NCI-H460 (cell line): ENCODE data around the gene UBE3D. TPM values are rescaled to one million over a fixed set of nuclear protein-coding genes. Genes with fewer than 3 reads are reported as not detected.
"Not testable (repeated sequence)": the region's sequence is repeated elsewhere in the genome, so short reads cannot be mapped to it uniquely, and the experiment has no call there.

Experiments
- DNase-seq: peaks from one replicate; pipeline ENCODE4 v3.0.0-alpha.2; 2016; ENCODE audit warnings: low read depth; ENCODE audit errors: extremely low read depth
- total RNA-seq: library from RNA; depleted of rRNA; stranded (reverse); fragments of >200 nt; shearing (Covaris generic); gene quantifications from 2 replicates; pipeline ENCODE4 v1.2.3, GENCODE V29; 2014

The UBE3D gene
- total RNA-seq, 1 experiment from 2014 or later = 6.5 TPM

DNA sequence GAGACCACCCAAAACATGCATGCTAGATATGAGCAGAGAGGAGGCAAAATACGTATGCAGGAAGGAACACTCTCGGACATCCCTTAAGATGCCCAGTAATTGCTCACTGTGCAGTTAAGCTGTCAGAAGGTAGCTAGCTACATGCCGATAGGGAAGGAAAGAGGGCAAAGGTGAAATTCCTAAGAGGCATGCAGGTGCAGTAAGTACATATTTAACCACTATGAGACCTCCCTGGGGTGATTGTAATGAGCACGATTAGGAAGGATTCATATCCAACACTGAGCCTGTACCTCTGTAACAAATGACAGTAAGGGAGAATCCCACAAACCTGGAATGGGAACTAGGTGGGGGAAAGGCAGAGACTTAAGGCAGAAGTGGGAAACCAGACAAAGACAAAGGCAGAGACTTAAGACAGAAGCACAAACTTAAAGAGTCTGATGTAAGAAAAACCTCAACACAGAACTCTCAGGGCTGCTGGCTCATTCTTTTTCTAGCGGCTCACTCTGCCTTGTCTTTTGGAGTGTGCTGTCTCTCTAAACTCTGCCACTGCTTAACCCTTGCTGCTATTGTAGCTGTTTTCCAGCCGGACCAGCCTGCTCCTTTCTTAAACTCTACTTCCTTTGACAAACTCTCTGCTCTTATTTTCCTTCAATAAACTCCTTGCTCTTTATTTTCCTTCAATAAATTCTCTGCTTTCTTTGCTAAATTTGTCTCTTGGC, 148.1 kb downstream of the UBE3D start:
- no peak for DNase-seq

DNA sequence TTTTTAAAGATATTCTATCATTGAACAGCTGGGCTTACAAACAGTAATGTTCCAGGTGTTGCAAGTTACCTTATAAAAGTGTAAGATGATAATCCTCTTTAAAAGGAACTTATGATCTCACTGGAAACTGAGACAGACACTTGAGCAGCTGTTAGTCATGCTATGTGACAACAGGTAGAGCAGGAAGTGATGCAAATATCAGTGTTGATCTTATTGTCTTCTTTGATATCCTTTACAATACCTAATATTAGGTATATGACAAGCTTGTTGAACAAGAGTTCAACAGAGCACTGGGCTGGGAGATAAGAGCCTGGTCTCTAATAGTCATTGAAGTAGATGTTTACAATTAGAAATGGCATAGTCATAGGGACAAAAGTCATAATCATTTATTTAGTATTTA, 150.0 kb downstream of the UBE3D start:
- no peak for DNase-seq

DNA sequence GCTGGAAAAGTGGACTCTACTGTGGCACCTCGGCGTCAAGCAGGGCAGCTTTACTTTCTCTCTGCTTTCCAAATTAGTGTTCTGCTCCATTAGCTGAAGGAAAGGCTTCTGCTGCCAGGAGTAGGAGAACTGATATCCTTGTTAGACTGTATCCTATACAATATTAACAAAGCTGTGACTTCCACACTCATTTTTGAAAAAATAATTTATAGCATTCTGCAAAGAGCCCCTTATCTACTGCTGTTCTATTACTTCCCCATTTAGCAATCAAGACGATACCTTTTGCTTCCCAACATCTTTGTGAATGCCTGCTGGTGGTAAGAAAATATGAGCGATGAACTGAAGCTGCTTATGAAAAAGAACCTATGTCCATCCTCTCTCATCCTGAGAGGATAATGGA, 151.1 kb downstream of the UBE3D start:
- no peak for DNase-seq

DNA sequence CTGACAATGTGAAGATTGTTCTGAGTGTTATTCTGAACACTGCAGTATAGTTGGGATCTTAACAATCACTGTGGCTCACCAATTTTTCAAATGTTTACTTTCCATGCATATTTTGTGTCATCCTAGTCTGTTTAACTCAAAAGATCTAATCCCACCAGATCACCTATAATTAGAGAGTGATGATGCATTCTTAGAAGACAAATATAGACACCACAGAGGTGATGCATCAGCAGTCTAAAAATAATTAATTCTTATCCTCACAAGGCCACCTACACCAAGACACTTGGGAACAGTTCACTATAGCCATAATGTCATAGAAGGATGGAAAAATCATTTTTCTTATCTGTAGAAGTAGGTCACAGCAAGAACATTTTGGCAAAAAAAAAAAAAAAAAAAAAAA, 154.8 kb downstream of the UBE3D start:
- DNase-seq = no peak

DNA sequence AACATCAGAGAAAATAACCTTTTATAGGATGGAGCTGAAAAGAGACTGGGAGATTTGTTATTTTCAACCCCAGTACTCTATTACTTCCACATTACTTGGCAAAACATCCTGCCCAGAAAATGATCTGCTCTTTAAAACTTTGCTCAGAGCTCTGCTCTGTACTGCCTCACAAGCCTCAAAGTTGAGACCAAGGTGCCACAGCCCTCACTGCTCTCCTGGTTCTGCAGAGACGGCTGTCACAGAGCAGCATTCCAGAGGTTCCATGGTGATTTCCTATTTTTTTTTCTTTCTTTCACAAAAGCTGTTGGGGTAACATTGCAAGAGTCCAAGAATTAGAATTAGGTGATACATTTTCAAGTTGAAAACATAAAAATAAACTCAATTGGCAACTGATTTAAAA, 155.2 kb downstream of the UBE3D start:
- DNase-seq = no peak

DNA sequence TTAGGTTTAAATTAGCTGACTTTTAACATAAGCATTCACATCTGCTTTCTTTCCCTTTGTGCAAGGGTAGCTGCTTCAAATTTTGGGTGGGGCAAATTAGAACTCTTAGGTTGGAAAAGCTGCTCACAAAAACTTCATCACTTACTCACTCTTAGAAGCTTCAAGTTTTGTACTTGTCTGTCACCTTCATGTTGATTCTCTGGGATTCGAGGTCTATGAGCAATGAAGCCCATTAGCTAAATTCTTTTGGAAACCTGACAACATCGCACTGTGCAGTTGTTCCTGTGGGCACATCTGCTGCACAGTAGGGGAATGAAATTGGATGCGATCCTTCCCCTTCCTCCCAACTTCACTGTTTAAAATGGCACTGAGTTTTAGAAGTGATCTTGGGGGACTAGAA, 156.1 kb downstream of the UBE3D start:
- DNase-seq = no peak

DNA sequence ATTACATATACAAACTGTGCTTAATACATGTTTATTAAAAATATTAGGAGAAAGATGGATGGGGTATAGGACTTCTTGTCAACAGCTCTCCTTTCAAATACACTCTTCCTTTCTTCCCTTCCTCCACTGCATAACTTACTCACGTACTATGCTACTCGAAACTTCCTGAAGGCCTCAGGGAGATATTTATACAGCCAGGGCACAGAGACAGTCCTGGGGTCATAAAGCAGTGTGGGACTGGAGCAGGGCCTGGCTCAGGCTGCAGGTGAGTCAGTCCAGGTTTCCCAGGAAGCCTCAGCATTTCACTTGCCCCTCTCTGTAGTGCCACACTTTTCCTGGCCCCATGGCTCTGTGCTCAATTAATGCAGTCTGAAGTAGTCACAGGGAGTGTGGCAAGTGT, 157.0 kb downstream of the UBE3D start:
- no peak for DNase-seq

DNA sequence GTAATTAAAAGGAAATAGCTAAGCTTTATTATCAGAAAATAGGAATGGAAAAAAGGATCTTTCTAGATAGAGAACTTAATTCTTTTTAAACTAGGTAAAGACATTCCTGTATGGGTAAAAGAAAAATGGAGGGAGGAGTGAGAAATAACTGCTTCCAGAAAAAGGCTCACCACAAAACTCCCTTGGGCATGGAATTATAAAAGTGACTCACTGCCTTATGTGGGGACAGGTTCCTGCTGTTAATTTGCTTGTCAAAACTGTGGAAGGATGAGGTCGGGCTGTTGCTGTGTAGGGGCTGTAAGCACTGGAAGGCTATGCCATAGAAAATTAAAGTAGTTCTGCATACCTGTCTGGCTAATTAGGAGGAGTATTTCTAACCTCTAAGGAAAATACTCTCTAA, 158.7 kb downstream of the UBE3D start:
- no peak for DNase-seq

DNA sequence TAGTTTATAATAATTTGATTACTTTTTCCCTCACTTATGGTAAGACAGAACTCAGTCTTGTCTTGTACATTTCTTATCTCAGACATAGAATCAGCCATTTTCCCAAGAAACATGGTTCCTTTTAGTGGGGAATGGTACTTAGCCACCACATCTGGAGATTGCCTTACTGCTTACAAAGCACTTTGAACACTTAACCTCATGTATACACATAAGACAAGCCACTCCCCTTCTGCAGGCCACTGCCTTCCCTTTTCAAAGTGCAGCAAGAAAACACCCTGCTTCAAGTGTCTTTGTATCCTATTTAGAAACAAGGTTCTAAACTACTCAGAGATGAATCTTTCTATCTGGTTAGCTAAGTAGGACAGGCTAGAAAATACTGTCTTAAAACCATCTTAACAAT, 159.2 kb downstream of the UBE3D start:
- DNase-seq = no peak

DNA sequence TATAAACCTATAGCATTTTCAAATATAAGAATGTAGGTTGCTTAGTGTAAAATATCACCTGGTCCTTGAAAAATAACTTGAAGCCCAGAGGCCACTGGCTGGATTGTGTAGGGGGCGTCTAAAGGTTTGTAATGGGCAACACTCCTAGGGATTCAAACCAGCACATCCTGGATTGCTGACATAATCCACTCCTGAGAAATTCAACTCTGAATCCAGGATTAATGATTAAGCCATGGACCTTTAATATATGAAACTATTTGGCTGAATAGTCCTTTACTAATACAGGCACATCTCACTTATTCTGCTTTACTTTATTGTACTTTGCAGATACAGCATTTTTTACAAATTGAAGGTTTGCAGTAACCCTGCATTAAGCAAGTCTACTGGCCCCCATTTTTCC, 160.8 kb downstream of the UBE3D start:
- DNase-seq = no peak

DNA sequence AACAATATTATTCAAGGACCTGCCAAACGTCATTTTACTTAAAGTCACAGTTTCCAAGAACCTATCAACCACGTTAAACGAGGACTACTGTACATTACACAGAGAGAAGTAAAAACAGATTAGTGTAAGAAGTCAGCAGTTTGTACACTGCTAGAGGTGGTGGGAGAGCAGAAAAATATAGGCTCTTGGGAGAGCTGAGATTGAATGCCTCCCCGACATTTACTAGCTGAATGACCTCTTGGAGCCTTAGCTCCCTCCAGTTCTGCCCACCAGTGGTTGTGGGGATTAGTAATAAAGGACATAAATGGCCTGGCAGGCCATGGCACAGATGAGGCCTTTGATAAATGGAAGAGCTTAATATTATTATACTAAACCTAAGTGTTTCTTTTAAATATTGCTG, 161.4 kb downstream of the UBE3D start:
- no peak for DNase-seq

DNA sequence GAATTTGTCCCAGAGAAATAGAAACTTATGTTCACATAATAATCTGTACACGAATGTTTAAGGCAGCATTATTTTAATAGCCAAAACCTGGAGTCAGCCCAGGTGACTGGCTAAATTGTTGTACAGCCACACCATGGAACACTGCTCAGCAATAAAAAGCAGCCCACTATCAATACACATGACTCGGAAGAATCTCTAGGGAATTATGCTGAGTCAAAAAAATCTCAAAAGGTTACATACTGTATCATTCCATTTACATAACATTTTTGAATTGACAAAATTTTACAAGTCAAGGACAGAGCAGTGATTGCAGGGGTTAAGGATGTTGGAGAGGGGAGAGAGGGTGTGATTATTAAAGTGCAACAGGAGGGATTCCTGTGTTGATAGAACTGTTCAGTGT, 163.4 kb downstream of the UBE3D start:
- no peak for DNase-seq

DNA sequence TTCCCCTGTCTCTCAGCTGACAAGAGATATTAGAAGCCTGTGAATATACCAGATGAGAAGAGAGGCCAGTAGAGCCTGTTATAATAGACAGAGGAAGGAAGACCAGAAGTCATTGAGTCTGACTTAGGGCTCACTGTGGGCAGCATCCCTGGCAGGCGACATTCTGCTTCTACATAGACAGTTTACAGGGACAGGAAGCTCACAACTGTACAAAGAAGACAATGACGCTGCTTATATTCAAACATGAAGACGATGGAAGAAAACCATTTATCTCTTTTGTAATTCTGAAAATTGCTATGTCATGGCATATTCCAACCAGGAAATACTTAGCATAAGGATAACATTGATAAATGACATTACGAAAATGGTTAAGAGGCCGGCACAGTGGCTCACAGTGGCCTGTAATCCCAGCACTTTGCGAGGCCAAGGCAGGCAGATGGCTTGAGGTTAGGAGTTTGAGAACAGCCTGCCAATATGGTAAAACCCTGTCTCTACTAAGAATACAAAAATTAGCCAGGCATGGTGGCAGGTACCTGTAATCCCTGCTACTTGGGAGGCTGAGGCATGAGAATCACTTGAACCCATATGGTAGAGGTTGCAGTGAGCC, 170.9 kb downstream of the UBE3D start:
- no peak for DNase-seq

DNA sequence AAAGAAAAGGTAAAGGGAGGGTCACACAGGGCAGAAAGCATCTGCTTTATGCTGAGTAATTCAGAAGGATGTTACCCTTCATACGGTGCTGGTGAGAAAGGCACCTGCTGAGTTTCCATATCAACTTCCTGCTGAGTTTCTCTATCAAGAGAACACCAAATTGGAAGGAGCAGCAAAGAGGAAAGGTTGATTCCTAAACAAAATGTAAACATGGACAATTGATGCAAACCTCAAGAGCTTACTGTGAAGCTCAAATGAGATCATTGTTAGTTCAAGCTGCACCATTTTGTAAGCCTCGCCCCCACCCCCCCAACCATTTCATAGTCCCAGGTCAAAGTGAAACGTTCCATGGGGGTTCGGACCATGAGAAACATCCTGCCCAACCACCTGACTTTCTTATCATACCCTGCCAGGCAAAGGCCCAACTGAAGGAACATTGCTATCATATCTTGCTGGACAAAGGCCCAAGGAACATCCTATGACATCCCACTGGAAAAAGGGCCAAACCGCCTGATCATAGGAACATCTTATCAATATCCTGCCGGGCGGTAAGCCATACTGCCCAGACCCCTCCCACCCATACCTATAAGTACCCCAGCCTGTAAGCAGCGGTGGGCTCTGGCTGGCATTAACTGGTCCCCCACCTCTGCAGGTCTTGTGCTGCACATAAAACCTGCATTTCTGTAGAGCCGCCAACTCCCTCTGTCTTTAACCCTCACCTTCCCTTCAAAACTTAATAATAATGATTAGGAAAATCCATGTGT, 171.6 kb downstream of the UBE3D start:
- DNase-seq = no peak

DNA sequence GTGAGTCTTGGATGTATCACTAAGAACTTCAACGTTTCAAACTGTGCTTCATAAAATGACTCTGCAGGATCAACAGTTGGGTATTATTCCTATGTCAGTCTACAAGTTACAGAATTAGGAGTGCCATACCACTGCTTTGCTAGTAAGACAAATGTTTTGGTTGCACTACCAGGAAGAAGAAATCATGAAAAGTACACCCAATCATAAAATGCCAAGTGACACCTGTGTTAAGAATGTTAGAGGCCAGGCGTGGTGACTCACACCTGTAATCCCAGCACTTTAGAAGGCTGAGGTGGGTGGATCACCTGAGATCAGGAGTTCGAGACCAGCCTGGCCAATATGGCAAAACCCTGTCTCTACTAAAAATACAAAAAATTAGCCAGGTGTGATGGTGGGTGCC, 174.1 kb downstream of the UBE3D start:
- DNase-seq = not testable (repeated sequence)

DNA sequence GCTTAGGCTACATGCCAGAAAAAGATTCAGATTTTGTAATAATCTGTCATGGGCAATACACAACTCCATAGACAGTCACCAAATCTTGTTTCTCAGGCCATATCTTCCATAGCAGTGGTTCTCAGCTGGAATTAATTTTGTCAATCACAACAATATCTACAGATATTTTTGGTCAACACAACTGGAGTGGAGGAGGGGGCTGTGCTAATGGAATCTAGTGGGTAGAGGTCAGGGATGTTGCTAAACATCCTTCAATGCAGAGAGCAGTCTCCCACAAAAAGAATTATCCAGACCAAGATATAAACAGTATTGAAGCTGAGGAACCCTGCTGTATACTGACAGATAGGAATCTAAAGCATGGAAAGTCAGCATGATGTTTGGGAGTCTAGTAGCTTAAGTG, 174.6 kb downstream of the UBE3D start:
- no peak for DNase-seq

DNA sequence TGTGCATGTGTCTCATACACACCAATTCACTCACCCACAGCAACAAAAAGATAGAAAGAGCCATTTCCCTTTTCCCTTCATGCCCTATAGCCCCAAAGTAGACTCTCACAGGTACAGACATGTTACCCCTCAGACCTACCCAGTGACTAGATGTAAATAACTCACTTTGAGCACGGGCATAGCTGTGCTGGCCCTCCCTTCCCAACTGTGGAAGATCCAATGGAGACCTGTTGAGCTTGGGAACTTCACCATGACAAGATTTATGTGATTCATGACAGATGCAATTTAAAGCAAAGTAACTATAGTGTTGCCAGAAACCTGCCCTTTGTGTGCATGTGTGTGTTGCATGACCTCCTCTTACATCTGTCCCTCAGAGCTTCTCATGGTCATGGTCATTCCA, 175.4 kb downstream of the UBE3D start:
- DNase-seq = no peak

DNA sequence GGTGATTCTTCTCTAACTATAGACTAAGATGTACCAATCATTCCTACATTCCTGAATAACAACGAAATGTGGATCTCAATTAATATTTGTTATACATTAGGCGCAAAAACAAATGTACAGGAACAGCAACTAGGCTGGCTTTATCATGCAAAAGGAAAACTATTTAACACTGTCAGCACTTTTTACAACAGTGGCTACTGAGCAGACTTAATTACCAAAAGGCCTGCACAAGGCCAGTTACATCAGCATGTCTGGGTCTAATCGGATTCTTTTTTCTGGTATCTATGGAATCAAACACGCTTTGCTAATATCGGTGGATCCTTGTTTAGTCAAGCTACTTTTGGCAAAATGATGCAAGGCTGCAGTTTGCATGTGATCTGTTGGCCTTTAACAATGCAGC, 176.5 kb downstream of the UBE3D start:
- DNase-seq = no peak

DNA sequence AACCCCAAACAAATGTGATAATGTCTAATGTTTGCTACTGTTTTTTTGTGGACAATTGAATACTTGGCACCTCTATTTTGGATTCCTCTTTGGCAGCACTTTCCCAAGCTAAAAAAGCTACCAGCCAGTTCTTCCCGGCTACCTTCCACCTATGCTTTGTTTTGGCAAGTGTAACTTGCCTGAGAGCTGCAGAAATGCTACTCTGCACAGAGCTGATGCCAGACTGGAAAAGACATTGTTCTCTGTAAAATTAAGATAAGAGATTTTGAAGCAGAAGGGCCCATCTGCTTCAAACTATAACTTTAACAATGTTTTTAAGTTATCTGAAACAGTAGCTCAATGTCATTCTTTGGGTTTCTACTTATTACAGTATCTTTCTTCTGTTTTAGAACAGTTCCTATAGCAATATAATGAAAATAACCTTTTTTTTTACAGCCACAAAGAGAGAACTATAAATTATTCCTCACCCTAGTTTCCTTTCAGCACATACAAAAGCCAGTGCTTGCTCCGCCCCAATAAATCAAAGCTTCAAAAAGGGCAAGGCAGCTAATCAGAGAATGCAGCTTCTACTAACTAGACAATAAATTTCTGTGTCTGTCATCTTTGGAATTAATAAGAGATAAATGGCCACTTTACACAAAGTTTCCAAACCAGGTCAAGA, 183.1 kb downstream of the UBE3D start:
- DNase-seq = no peak

DNA sequence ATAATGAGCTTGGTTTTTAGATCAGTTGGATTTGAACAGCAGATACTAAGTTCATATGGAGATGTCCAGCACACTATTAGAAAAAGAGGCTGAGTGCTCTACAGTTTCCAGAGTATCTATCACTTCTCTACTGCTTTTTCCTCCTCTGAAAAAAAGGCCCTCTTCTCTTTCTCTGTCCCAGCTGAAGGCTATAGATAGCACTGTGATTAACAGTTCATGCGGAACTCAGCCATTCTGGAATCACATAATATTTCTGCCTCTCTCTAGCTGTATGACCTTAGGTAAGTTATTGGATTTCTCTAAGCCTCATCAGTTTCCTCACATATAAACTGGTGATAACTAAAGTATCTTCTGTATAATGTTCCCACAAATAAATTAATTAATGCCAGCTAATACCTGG, 184.1 kb downstream of the UBE3D start:
- no peak for DNase-seq

DNA sequence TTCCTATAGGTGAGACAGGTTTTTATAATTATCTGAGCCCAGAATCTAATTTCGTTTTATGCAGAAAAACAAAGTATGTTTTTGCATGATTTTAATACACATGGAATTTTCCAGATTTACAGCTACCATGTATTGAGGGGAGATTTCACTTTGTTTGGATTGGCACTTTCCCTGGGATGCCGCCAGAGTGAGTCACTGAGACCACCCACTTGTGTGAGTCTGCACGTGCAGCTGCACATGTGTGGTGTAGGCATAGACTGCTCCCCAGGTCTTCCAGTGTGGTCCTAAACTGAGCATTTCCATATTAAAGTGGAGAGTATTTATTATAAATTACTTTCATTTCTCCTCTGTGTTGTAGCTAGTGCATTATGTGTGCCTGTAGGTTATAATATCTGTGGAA, 186.8 kb downstream of the UBE3D start:
- DNase-seq = no peak
